Metanephros (tissue), 1 donor: ENCODE data around the gene NOL4. TPM values are rescaled to one million over a fixed set of nuclear protein-coding genes. Genes with fewer than 3 reads are reported as not detected.

ENCODE experiments used
- total RNA-seq: library from RNA; depleted of rRNA; stranded (reverse); fragments of >200 nt; gene quantifications from one replicate; pipeline ENCODE4 v1.2.3, GENCODE V29; 2014

Gene NOL4
- 2.7 TPM for total RNA-seq

GRCh38 chr18:34224423-34225217, at the start of gene NOL4:
Gene NOL4 (minus strand): TSS chr18:34224913. CDS start chr18:34223253, 1,660 bp downstream.

